K562 (cell line): Measurements from ENCODE around the gene ICE2. TPM values are rescaled to one million over a fixed set of nuclear protein-coding genes. Genes with fewer than 3 reads are reported as not detected.

ENCODE experiments used
- CEBPB ChIP-seq: fragments of 450-650 bp; IDR thresholded peaks from 2 replicates; pipeline ENCODE4 v1.6.1; 2016; ENCODE audit warnings: missing genetic modification characterization, missing compliant biosample characterization
- CREB5 ChIP-seq: fragments of 250-450 bp; sonication (Bioruptor Pico); IDR thresholded peaks from 2 replicates; pipeline ENCODE4 v1.5.0; 2020; ENCODE audit warnings: mild to moderate bottlenecking
- ETS2 ChIP-seq: IDR thresholded peaks from 2 replicates; pipeline ENCODE4 v1.6.1; 2016; ENCODE audit warnings: borderline replicate concordance, missing genetic modification characterization, mild to moderate bottlenecking, moderate library complexity, missing compliant biosample characterization; ENCODE audit not compliant: poor library complexity, severe bottlenecking
- FOXK2 ChIP-seq, 2 experiments: fragments of 450-650 bp; IDR thresholded peaks in 1 of 2; conservative IDR thresholded peaks in 1 of 2; 2 replicates each; pipeline ENCODE4 v1.6.1; 2016; ENCODE audit warnings: low read depth in 2 of 2, mild to moderate bottlenecking in 1 of 2
- KDM4B ChIP-seq, 2 experiments: fragments of 450-650 bp in 1 of 2; sonication (generic) in 1 of 2; IDR thresholded peaks; 2 replicates each; pipeline ENCODE4 v1.6.1; 2016 to 2017; ENCODE audit warnings: borderline replicate concordance in 2 of 2, antibody characterized with exemption in 1 of 2, low read depth in 1 of 2, mild to moderate bottlenecking in 1 of 2
- RBM22 ChIP-seq: fragments of 200-400 bp; formaldehyde crosslinking; IDR thresholded peaks from 2 replicates; pipeline ENCODE4 v1.6.1; 2018; ENCODE audit warnings: low read length, low read depth; ENCODE audit not compliant: poor library complexity, severe bottlenecking
- RFX5 ChIP-seq: IDR thresholded peaks from 2 replicates; pipeline ENCODE4 v1.6.1; 2011; ENCODE audit warnings: low read depth, mild to moderate bottlenecking, improper control_type of control experiment, low read length
- ZNF175 ChIP-seq: fragments of 200-800 bp; sonication (Bioruptor generic); IDR thresholded peaks from 2 replicates; pipeline ENCODE4 v1.6.1; 2016; ENCODE audit warnings: low read depth, mild to moderate bottlenecking, missing genetic modification characterization, missing compliant biosample characterization
- polyA plus RNA-seq, 8 experiments: library from polyadenylated mRNA; depleted of rRNA in 4 of 8; stranded (reverse) in 5 of 8; unstranded in 3 of 8; fragments of >200 nt; fragmentation: Nextera tagmentation in 2 of 8; fragmentation: Illumina TruSeq in 1 of 8; extraction: Ambion mirVana in 2 of 8; extraction: Trizol in 1 of 8; gene quantifications; 2 replicates each; pipeline versions ENCODE4 v1.2.1 to v1.2.3, GENCODE V29; 2011 to 2014; ENCODE audit warnings: inconsistent platforms in 1 of 8, missing spikeins in 1 of 8
- total RNA-seq, 7 experiments: library from RNA; depleted of rRNA in 6 of 7; stranded (reverse); fragments of >200 nt in 6 of 7; fragmentation: Illumina TruSeq in 2 of 7; extraction: Trizol in 2 of 7; gene quantifications; 2 replicates each; pipeline versions ENCODE4 v1.2.1 to v1.2.3, GENCODE V29; 2011 to 2021; ENCODE audit warnings: low replicate concordance in 1 of 7
- TF ChIP-seq, protein P1 (sequence below), 2 experiments: IDR thresholded peaks; 2 replicates each; pipeline ENCODE4 v1.6.1; 2011; ENCODE audit warnings: borderline replicate concordance in 1 of 2, control low read depth in 1 of 2, low read depth in 1 of 2, low read length in 1 of 2, mild to moderate bottlenecking in 1 of 2, mixed read lengths in 1 of 2, moderate library complexity in 1 of 2; ENCODE audit not compliant: insufficient read depth in 1 of 2, insufficient read length in 1 of 2, poor library complexity in 1 of 2, severe bottlenecking in 1 of 2; ENCODE audit errors: extremely low read depth in 1 of 2
- TF ChIP-seq, protein P2 (sequence below): fragments of 450-650 bp; conservative IDR thresholded peaks from 2 replicates; pipeline ENCODE4 v1.6.1; 2016; ENCODE audit warnings: missing genetic modification characterization, low read depth, mild to moderate bottlenecking, control low read depth, missing compliant biosample characterization
- TF ChIP-seq, protein P3 (sequence below): fragments of 250-450 bp; sonication (Bioruptor Pico); IDR thresholded peaks from 2 replicates; pipeline ENCODE4 v1.4.0; 2020; ENCODE audit warnings: mild to moderate bottlenecking, moderate library complexity
- TF ChIP-seq, protein P4 (sequence below): fragments of 450-650 bp; IDR thresholded peaks from 2 replicates; pipeline ENCODE4 v1.6.1; 2018; ENCODE audit not compliant: partially characterized antibody

ICE2 gene
- total and polyA plus RNA-seq, 9 of the 15 experiments (the other 6 are each of a cell fraction or from before 2014, with no cell fraction given), result 21.8 to 87.9 (median 58.1) TPM

DNA sequence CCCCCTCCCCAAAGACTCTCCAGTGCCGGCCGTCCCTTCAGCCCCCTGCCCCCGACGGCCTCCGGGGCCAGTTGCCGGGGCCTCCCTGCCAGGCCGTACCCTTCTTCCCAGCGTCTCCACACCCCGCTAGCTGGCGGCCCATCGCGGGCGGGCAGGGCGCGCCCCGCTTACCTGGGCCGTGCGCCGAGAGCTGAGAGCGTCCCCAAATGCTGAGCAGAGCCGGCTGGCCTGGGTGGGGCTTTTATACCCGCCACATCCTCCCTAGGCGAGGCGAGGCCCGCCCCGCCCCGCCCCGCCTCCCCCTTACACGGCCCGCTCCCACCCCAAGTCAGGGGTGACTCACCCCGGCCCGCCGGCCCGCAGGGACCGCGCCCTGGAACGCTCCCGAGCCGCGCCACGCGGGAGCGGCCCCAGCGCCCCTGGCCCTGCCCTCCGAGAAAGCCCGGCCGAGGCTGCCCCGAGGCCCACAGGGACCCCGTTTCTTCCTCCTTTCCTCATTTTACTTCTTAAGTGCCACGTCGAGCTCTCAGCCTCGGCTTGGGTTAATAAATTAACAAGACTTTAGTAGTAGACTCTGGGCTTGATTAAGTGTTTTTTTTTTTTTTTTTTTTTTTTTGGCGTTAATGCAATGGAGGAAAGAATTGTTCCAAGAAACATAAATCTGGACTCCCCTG lies 81.0 kb downstream of the ICE2 start, which contains the start of gene ANXA2 (continued):
- TF ChIP-seq, protein P1, sequence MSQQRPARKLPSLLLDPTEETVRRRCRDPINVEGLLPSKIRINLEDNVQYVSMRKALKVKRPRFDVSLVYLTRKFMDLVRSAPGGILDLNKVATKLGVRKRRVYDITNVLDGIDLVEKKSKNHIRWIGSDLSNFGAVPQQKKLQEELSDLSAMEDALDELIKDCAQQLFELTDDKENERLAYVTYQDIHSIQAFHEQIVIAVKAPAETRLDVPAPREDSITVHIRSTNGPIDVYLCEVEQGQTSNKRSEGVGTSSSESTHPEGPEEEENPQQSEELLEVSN (IDR thresholded peaks at IDR 0.05; ENCODE audit: borderline replicate concordance in 1 of 2, extremely low read depth in 1 of 2, insufficient read depth in 1 of 2, insufficient read length in 1 of 2, low read depth in 1 of 2, low read length in 1 of 2, poor library complexity in 1 of 2, severe bottlenecking in 1 of 2), result peak; percentile 69 to 95
- TF ChIP-seq, protein P2, sequence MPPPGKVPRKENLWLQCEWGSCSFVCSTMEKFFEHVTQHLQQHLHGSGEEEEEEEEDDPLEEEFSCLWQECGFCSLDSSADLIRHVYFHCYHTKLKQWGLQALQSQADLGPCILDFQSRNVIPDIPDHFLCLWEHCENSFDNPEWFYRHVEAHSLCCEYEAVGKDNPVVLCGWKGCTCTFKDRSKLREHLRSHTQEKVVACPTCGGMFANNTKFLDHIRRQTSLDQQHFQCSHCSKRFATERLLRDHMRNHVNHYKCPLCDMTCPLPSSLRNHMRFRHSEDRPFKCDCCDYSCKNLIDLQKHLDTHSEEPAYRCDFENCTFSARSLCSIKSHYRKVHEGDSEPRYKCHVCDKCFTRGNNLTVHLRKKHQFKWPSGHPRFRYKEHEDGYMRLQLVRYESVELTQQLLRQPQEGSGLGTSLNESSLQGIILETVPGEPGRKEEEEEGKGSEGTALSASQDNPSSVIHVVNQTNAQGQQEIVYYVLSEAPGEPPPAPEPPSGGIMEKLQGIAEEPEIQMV (tag), result no peak
- TF ChIP-seq ETS2 (tag) (no peak), RBM22 (peak; percentile 94), CEBPB (tag) (no peak), RFX5 (no peak), FOXK2 (conservative IDR thresholded peaks at IDR 0.05 in 1 of 2, IDR thresholded peaks at IDR 0.05 in 1 of 2; ENCODE audit: low read depth in 2 of 2) (no peak), KDM4B (IDR thresholded peaks at IDR 0.05; ENCODE audit: borderline replicate concordance in 2 of 2, low read depth in 1 of 2) (no peak; a peak in 1 of 4 replicates), ZNF175 (no peak), CREB5 (CRISPR knock-in tag) (no peak)
- TF ChIP-seq, protein P3, sequence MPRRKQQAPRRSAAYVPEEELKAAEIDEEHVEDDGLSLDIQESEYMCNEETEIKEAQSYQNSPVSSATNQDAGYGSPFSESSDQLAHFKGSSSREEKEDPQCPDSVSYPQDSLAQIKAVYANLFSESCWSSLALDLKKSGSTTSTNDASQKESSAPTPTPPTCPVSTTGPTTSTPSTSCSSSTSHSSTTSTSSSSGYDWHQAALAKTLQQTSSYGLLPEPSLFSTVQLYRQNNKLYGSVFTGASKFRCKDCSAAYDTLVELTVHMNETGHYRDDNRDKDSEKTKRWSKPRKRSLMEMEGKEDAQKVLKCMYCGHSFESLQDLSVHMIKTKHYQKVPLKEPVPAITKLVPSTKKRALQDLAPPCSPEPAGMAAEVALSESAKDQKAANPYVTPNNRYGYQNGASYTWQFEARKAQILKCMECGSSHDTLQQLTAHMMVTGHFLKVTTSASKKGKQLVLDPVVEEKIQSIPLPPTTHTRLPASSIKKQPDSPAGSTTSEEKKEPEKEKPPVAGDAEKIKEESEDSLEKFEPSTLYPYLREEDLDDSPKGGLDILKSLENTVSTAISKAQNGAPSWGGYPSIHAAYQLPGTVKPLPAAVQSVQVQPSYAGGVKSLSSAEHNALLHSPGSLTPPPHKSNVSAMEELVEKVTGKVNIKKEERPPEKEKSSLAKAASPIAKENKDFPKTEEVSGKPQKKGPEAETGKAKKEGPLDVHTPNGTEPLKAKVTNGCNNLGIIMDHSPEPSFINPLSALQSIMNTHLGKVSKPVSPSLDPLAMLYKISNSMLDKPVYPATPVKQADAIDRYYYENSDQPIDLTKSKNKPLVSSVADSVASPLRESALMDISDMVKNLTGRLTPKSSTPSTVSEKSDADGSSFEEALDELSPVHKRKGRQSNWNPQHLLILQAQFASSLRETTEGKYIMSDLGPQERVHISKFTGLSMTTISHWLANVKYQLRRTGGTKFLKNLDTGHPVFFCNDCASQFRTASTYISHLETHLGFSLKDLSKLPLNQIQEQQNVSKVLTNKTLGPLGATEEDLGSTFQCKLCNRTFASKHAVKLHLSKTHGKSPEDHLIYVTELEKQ (CRISPR knock-in tag), result no peak
- TF ChIP-seq, protein P4, sequence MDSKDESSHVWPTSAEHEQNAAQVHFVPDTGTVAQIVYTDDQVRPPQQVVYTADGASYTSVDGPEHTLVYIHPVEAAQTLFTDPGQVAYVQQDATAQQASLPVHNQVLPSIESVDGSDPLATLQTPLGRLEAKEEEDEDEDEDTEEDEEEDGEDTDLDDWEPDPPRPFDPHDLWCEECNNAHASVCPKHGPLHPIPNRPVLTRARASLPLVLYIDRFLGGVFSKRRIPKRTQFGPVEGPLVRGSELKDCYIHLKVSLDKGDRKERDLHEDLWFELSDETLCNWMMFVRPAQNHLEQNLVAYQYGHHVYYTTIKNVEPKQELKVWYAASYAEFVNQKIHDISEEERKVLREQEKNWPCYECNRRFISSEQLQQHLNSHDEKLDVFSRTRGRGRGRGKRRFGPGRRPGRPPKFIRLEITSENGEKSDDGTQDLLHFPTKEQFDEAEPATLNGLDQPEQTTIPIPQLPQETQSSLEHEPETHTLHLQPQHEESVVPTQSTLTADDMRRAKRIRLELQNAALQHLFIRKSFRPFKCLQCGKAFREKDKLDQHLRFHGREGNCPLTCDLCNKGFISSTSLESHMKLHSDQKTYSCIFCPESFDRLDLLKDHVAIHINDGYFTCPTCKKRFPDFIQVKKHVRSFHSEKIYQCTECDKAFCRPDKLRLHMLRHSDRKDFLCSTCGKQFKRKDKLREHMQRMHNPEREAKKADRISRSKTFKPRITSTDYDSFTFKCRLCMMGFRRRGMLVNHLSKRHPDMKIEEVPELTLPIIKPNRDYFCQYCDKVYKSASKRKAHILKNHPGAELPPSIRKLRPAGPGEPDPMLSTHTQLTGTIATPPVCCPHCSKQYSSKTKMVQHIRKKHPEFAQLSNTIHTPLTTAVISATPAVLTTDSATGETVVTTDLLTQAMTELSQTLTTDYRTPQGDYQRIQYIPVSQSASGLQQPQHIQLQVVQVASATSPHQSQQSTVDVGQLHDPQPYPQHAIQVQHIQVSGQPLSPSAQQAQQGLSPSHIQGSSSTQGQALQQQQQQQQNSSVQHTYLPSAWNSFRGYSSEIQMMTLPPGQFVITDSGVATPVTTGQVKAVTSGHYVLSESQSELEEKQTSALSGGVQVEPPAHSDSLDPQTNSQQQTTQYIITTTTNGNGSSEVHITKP, result no peak
